ENCODE data around the gene APMAP.

Gene APMAP

DNA sequence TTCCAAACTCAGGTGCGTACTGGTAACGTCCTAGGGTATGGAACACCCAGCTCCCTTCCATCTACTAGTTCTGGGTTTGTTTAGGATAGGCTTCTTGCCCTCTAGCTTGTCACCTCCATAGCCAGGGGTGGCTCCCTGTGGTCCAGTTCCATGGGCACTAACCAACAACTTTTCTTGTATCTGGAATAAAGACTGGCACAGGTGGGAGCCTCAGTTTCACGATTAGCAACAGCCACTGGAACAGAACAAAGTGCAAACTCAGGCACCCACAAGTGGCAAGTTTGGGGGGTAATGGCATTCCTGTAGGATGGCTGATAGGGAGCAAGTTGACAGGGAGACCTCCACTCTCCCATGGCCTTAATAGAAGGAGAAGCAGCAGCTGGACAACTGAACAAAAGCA lies 5.6 kb upstream of the APMAP start:
- no peak for DNase-seq (ENCODE audit: low read depth in 1 of 2, low spot score in 1 of 2)
- in situ Hi-C loops (cut with HindIII; ENCODE audit: low pct_unique_long_range_greater_than_20kb, low sequenced_read_pairs): no loop called here
- no peak for TF ChIP-seq JUND (IDR thresholded peaks at IDR 0.05; ENCODE audit: low read depth)

DNA sequence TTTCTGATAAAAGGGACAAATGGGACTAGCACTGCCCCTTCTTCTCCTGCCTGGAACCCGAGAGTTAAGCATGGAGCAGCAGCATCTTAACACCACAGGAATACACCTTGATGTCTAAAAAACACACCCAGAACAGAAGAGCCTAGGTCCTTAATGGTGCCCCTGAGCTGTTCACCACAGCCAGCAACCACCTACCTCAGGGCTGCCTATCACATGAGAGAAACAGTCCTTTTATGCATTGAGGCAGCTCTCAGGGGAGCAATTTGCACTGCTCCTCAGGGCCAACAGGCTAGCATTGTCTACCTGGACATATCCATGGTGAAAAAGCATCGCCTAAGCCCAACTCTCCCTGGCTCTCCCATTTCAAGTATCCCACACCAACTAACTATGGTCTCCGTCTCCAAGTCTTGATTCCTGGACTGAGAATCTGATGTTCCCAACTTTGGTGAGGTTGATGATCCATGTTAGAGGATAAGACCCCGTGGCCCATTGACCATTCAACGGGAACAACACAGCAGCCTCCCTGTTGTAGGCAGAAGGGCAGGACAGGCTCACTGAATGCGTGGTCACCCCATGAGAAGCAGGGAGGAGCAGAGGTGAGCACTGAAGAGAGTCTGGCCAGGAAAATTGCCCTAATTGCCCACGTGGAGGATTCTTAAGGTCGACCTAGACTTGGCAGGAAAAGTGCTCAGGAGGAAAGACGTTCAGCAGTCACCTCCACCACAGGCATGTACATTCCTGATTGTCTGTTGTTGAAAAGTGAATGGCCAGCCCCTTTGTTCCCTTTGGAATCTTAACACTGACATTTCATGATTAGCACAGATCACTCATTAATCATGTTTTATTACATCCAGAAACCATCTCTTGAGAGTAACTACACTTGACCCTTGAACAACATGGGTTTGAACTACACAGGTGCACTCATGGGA lies 4.2 kb upstream of the APMAP start:
- no peak for TF ChIP-seq JUND (IDR thresholded peaks at IDR 0.05; ENCODE audit: low read depth)
- in situ Hi-C loops (cut with HindIII; ENCODE audit: low pct_unique_long_range_greater_than_20kb, low sequenced_read_pairs): no loop called here
- no peak for DNase-seq (ENCODE audit: low read depth in 1 of 2, low spot score in 1 of 2)

DNA sequence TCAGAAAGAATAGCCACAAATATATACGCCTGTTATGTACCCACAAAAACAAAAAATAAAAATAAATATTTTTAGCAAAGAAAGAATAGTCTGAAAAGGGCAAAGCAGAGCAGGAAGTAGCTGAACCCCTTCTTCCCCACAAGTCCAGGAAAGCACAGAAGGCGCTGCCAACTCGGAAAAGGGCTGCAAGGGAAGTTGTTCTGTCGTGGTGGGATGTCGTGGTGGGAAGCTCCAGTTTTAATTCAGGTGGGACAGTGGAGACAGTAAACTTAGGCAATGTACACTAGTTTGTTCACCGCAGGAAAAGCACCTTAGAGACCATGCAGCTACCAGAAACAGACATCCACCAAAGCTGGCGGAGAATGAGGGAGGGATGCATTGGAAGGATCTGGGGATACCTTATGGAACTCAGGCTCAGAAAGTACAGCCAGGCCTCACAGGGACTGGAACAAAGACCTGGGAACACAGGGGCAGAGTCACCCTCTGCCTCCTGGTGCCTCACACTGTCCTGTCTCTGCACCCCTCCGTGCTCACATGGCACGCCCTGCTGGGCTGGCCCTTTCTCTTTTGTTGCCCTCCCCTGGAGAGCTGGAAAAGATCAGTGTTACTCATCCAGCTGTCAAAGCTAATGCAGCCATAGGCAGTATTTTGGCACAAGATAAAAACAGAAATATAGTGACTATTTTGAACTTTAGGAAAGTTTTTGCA lies 3.3 kb upstream of the APMAP start:
- in situ Hi-C loops (cut with HindIII; ENCODE audit: low pct_unique_long_range_greater_than_20kb, low sequenced_read_pairs): no loop called here
- no peak for TF ChIP-seq JUND (IDR thresholded peaks at IDR 0.05; ENCODE audit: low read depth)
- DNase-seq (ENCODE audit: low read depth in 1 of 2, low spot score in 1 of 2): no peak

GRCh38 chr20:24994470-24995368 lies 2.2 kb upstream of the APMAP start:
- no peak for TF ChIP-seq JUND (IDR thresholded peaks at IDR 0.05; ENCODE audit: low read depth)
- in situ Hi-C loops (cut with HindIII; ENCODE audit: low pct_unique_long_range_greater_than_20kb, low sequenced_read_pairs): no loop called here
- peak; percentile 48 to 84 for DNase-seq (ENCODE audit: low read depth in 1 of 2, low spot score in 1 of 2)

- in situ Hi-C loops (cut with HindIII; ENCODE audit: low pct_unique_long_range_greater_than_20kb, low sequenced_read_pairs): no loop called here
- no peak for DNase-seq (ENCODE audit: low read depth in 1 of 2, low spot score in 1 of 2)
- no peak for TF ChIP-seq JUND (IDR thresholded peaks at IDR 0.05; ENCODE audit: low read depth)
These were observed 1.6 kb upstream of the APMAP start for GRCh38 chr20:24994186-24994465.

DNA sequence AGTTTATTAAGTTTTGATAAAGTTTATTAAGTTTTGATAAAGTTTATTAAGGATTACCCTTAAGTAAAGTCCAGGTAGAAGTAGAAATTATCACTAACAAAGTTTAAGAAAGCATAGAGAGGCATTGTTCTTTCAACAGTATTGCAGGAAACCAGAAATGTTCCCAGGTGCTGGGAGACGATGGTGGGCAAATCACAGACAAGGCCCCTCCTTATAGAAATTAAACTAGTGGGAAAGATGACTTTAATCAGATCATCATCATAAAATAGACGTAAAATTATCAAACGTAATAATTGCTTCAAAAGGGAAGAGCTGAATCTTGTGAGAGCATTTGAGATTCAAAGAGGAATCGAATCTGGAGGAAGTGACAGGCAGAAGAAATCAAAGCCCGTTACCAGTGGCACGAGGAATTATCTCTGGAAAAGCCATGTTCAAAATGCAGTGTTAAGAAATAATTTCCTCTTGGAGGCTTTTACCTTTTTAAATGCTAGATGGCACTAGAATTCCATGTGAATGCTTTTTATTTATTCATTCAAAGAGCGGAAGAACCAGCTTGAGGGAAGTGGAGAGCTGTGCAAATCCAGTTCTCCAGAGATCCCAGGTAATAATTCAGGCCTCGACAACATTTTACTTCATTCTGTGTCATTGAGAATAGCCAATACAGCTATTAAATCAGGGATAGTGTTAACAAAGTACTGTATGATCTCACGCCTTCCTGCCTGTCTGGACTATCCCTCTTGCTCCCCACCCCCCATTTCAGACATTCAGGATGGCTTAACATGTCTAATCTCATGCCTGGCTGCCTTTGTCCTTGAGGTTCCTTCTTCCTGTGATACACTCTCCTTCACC lies 1.0 kb upstream of the APMAP start:
- in situ Hi-C loops (cut with HindIII; ENCODE audit: low pct_unique_long_range_greater_than_20kb, low sequenced_read_pairs): no loop called here
- DNase-seq (ENCODE audit: low read depth in 1 of 2, low spot score in 1 of 2): peak; percentile 43 to 86
- TF ChIP-seq JUND (IDR thresholded peaks at IDR 0.05; ENCODE audit: low read depth): no peak

- no peak for TF ChIP-seq JUND (IDR thresholded peaks at IDR 0.05; ENCODE audit: low read depth)
- DNase-seq (ENCODE audit: low read depth in 1 of 2, low spot score in 1 of 2): no peak
- in situ Hi-C loops (cut with HindIII; ENCODE audit: low pct_unique_long_range_greater_than_20kb, low sequenced_read_pairs): no loop called here
These were observed 559 bp downstream of the APMAP start for GRCh38 chr20:24991897-24992486.

- in situ Hi-C loops (cut with HindIII; ENCODE audit: low pct_unique_long_range_greater_than_20kb, low sequenced_read_pairs): no loop called here
These were observed 1.7 kb downstream of the APMAP start for GRCh38 chr20:24990810-24991252.

GRCh38 chr20:24989162-24989561 lies 3.4 kb downstream of the APMAP start:
- no peak for DNase-seq (ENCODE audit: low read depth in 1 of 2, low spot score in 1 of 2)
- in situ Hi-C loops (cut with HindIII; ENCODE audit: low pct_unique_long_range_greater_than_20kb, low sequenced_read_pairs): no loop called here
- TF ChIP-seq JUND (IDR thresholded peaks at IDR 0.05; ENCODE audit: low read depth): no peak

More at GRCh38 chr20:24990810-24991252, 1.7 kb downstream of the APMAP start:
- no peak for TF ChIP-seq JUND (IDR thresholded peaks at IDR 0.05; ENCODE audit: low read depth)
- DNase-seq (ENCODE audit: low read depth in 1 of 2, low spot score in 1 of 2): peak in 1 of 2 experiments; percentile 59

DNA sequence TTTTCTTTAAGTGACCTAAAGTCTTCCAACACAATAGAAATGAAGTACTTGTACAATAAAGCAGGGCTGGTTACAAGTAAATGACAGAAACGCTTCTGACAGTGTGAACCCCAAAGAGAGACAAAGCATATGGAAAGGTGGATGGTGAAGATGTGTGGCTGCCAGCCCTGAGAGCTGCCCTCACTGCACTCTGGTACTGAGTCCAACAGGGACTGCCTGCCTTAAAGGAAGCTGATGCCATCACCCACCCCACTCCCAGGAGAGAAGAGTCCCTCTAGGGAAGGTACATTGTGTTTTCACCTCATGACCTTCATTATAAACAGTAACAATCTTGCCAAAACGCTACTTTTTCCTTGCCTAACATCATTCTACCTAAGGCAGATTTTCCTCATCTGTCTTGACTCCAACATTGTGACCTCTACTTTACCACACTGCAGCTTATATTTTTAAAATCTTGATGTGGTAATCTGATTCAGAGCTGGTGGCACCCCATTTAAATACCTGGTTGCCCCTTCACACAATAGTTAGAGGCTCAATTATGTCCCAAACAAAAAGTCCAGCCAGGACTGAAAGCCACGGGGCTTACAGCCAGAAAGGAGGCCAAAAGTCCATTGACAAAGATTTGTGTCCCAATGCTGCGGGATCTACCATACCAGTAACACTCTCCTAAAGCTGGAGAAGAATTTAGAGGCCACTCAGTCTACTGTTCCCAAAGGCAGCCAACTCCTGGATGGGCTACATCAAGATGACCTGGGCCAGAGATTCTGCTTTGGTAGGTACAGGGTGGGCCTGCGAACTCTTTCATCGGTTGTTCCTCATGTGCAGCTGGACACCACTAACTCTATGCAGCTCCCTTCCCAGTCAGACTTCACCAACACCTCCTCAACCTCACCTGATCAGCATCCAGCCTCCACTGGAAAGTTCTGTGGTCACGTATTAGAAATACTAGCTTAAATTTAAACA lies 4.4 kb downstream of the APMAP start:
- no peak for TF ChIP-seq JUND (IDR thresholded peaks at IDR 0.05; ENCODE audit: low read depth)
- in situ Hi-C loops (cut with HindIII; ENCODE audit: low pct_unique_long_range_greater_than_20kb, low sequenced_read_pairs): no loop called here
- no peak for DNase-seq (ENCODE audit: low read depth in 1 of 2, low spot score in 1 of 2)

All from T47D (cell line).